ENCODE measurements around the gene DPY30. TPM values are rescaled to one million over a fixed set of nuclear protein-coding genes. Genes with fewer than 3 reads are reported as not detected.

The DPY30 gene
- total RNA-seq, 1 experiment from 2014 or later, result 105 TPM

DNA sequence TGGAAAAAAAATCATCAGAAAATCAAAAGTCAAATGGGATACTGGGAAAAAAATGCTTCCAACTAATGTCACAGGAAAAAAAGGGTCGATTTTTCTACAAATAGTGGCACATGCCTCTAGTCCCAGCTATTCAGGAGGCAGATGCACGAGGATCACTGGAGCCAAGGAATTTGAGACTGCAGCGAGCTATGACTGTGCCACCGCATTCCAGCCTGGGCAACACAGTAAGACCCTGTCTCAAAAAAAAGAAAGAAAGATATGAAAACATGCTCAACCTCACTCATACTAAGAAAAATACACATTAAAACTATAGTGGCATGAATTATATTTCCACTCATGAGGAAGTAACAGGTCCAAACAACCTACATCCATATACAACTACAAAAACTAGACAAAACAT, 46.7 kb downstream of the DPY30 start:
- no peaks in the 10 kb centered on the region for H3K9me3 ChIP-seq (ENCODE audit: control insufficient read depth, insufficient read depth, low read depth, low read length)
- DNase-seq (ENCODE audit: low read depth, low spot score) (no peak), ATAC-seq (no peak)
- intact Hi-C loops (cut with micrococcal nuclease; ENCODE audit: unreplicated experiment) (no loop called here), in situ Hi-C loops (cut with HindIII; ENCODE audit: low pct_unique_long_range_greater_than_20kb, low sequenced_read_pairs) (no loop called here)
- no peak overlapping the region for H3K4me3 ChIP-seq (ENCODE audit: low read depth in 2 of 2, low read length in 2 of 2)
- no TSS peak for BruUV-seq (replicated peaks)
- no peaks in the 10 kb centered on the region for H3K36me3 ChIP-seq (ENCODE audit: control insufficient read depth, insufficient read depth, low read length)
- H3K4me1 ChIP-seq (ENCODE audit: control insufficient read depth, insufficient read depth, low read length), result peaks cover 7% of the 10 kb centered on the region; the same call in 1 of the 2 replicates
- no peak overlapping the region for H3K27ac ChIP-seq (ENCODE audit: low read length)
- TF ChIP-seq SIN3A (IDR thresholded peaks at IDR 0.05; ENCODE audit: borderline replicate concordance, insufficient read depth, low read depth, low read length) (no peak), POLR2AphosphoS5 (IDR thresholded peaks at IDR 0.05; ENCODE audit: low read depth, low read length) (no peak), TCF7L2 (IDR thresholded peaks at IDR 0.05; ENCODE audit: low read depth, low read length) (no peak), CTCF (IDR thresholded peaks at IDR 0.05) (no peak), REST (IDR thresholded peaks at IDR 0.05; ENCODE audit: insufficient read depth in 1 of 2, low read depth in 2 of 2, low read length in 1 of 2) (no peak)
- H3K27me3 ChIP-seq (ENCODE audit: control insufficient read depth, insufficient read depth, low read length), result no peaks in the 10 kb centered on the region
- ChIA-PET POLR2A (no interaction called here), CTCF (no interaction called here)

- TF ChIP-seq CTCF (IDR thresholded peaks at IDR 0.05), result no peak
- Histone ChIP-seq H3K4me3 (ENCODE audit: low read depth in 2 of 2, low read length in 2 of 2) (no peak overlapping the region), H3K4me1 (ENCODE audit: control insufficient read depth, insufficient read depth, low read length) (no peaks in the 10 kb centered on the region), H3K27me3 (ENCODE audit: control insufficient read depth, insufficient read depth, low read length) (no peaks in the 10 kb centered on the region), H3K27ac (ENCODE audit: low read length) (no peak overlapping the region), H3K36me3 (ENCODE audit: control insufficient read depth, insufficient read depth, low read length) (no peaks in the 10 kb centered on the region), H3K9me3 (ENCODE audit: control insufficient read depth, insufficient read depth, low read depth, low read length) (no peaks in the 10 kb centered on the region)
- ATAC-seq (no peak), DNase-seq (ENCODE audit: low read depth, low spot score) (no peak)
- BruUV-seq (replicated peaks), result TSS peak; percentile 17
- ChIA-PET POLR2A (no interaction called here), CTCF (no interaction called here)
- in situ Hi-C loops (cut with HindIII; ENCODE audit: low pct_unique_long_range_greater_than_20kb, low sequenced_read_pairs) (no loop called here), intact Hi-C loops (cut with micrococcal nuclease; ENCODE audit: unreplicated experiment) (no loop called here)
Measured at GRCh38 chr2:31992025-31992579, 47.5 kb downstream of the DPY30 start.

Data from Panc1 (cell line).